HG03521 (cell line): ENCODE results near the gene ARL5B.
A peak's percentile ranks its signal among the peaks of the same experiment; 100 is the strongest.

Experiments used
- ATAC-seq: cut with Tn5 transposase; IDR thresholded peaks from one replicate; pipeline ENCODE4 v1.9.1; 2021; ENCODE audit warnings: mild to moderate bottlenecking, moderate library complexity; ENCODE audit not compliant: unreplicated experiment

ARL5B gene

DNA sequence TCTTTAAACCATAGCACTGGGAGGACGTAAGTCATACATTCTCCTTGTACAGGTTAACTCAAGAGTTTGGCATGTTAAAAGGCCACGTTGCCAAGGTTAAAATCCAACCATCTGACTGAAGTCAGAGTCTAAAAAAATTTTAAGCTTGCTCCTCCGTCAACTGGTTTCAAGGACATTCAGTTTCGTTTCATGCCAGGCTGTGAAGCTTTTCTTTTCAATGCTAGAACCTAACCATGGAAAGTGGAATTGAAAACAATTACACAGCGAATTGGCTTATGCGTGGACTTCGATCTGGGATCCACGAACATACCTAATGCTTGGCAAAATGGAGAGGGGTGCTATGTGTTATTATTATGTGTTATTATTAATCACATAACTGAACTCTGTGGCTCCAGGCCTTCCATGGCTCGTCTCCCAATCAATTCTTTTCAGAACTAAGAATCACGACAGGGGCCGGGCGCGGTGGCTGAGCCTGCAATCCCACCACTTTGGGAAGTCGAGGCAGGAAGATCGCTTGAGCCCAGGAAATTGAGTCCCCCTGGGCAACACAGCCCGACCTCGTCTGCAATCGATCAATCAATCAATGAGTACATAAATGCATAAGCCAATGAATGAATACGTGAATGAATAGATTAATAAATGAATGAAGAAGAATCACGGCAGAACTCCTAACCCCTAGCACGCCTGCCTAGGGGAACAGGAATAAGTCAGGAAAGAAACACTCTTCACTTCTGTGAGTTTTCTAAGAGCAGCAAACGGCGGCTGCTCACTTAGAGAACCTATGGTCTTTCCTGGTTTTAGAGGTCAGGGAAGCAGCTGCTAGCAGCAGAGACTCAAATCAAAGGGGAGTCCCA lies 733 bp upstream of the ARL5B start:
- ATAC-seq, result no peak

DNA sequence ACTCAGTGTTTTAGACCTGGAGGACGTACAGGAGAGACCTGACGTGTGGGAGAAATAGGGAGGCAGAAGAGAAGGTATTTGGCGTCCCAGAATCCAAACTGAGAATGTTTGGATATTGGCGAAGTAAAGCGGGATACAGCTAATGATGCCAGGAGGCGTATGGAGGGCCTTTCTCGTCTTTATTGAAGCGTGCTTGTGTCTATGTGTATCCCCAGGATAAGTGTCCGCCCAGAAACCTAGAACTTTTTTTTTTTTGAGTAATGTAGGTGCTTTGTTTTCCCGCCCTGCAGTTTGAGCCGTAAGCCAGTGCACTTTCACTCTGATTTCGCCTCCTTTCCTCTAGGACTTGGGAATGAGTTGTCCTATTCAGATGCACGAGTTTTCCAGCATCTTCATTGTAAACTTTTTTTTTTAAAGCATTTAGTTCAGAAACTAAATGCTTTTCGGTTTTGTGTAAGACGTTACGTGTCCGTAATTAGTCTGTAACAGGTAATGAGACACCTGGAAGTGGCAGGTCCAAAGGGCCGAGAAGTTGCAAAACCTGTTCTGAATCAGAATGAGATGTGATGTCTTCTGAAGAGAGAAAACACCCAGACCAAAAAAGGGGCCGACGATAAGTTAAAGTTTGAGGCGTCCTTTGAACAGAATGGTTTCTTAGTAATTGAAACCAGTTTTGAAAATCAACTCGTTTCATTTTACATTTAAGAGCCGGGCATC lies 746 bp downstream of the ARL5B start:
- ATAC-seq, result peak; percentile 16

DNA sequence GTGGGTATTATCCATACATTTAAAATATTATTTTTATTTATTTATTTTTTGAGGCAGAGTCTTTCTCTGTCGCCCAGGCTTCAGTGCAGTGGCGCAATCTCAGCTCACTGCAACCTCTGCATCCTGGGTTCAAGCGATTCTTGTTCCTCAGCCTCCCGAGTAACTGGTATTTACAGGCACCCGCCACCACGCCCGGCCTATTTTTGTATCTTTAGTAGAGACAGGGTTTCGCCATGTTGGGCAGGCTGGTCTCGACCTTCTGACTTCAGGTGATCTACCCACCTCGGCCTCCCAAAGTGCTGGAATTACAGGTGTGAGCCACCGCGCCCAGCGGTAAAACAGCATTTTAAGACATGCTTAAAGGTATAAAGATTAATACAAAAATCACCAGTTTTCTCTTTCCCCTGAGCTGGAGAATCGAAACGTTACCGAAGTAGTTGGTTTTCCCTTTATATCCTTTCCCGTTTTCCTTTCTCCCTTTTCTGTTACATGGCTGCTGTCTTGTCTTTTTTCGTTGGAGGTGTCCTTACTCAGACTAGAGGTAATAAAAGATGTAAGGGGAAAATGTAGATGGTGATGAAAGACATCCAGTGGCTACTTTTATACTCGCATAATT lies 1.7 kb downstream of the ARL5B start:
- ATAC-seq, result no peak

DNA sequence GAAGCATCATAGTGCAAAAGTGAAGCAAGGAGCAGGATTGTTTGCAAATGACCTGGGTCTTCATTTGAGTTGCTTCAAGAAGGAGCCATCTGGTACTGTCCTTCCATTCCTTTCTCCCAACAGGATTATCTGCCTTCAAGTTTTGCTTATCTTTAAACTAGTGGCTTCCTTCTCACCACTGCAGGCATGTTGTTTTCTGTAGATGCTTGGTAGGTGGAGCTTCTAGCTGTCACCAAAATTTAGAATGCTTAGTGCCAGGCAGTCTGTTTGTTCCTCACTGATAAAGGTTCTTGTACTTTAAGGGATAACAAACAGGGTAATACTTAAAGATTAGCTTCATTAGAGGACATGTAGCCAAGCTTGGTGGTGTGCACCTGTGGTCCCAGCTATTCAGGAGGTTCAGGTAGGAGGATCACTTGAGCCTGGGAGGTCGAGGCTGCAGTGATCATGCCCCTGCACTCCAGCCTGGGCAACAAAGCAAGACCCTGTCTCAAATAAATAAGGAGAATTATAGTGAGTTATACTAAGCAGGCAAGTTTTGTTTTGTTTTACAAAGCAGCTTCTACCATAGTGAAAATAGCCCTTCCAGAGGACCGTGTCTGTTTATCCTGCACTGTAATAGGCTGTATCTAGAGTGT lies 5.7 kb downstream of the ARL5B start:
- no peak for ATAC-seq

DNA sequence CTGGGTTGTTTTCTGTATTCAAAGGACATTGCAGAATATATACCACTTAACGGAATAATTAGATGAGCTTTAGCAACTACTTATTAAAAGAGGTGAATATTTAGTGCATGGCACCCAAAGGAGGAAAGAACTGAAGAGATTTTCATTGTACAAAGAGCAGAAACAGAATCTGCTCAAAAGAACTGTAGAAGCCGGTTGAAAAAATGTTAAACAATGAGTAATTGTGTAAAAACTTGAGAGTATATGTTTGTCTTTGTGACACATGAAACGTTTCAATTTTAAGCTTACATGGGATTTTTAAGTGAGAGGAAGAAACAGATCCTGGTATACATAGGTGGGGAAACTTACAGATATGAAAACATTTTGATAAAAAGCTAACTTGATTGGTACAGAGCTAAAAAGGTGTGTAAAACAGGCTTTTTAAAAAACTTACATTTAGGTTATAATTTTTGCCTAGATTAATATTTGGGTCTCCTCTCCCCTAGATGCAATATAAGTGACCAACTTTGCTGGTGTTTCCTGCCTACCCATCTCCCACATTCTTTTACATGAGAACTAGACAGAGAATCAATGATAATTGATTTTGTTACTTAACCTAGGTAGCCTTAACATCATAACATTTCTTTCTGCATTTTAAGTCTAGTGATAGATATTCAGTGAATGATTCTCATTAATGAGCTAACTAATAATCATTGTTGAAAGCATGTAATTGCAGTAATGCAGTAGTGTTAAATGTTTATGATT lies 6.8 kb downstream of the ARL5B start:
- ATAC-seq, result no peak

DNA sequence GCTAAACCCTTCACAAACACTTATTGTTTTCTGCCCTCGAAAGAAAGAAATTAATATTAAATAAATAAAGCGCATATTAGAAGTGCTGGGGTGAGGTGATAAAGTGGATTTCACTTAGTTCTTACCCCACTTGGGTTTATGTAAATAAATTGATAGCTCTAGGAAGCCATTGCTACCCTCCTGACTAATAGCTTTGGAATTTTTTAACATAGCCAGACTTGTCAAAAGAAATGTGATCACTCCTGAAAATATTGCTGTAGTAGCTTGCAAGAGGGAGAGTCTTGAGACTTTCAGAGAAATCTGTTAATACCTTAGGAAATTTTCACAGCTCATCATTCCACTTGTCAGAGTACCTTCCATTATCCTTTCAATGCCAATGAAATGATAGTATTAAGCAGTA lies 7.6 kb downstream of the ARL5B start:
- no peak for ATAC-seq

DNA sequence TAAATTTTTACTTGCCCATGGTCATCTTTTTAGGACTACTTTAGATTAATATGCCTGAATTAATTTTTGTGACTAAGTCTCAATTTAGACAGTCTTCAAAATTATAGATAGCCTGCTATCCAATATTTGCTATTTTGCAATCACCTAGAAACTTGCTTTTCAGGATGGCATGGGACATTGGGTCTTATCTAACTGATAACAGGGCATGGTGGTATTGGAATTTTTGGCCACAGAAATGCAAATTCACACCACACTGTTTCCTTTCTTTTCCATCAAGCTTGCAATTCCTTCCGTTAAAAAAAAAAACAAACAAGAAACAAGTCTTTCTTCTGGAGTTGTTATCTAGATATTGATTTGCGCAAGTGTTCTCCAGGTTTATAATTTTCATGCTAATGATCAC lies 8.8 kb downstream of the ARL5B start:
- no peak for ATAC-seq

DNA sequence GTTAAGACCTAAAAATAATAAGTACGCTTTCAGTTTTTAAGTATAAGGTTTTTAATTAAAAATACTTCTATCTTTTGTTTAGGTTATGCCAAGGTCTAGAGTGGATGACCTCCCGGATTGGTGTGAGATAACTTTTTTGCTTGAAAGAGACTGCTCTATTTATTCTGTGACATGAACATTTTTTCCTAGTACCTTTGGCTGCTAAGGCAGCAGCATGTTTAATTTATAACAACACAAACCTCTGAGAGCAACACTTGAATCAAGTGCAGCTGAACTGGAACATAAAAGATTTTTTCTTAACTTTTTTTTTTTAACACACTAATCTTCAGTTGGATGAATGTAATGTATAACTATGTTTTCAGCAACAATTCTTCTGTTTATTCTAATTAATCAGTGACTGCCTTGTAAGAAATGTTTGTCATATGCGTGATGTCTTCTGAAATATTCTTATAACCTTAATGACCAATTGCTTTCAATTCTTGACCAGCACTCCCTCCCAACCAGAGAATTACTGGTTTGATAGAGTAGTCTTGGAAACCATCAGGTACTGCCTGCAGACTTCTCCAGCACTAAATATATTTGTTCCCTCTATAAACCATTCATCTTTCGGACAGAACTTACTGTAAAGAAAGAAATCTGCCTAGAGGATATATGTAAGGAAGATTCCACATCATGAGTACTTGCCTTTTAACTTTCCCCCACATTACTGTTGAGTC lies 16.0 kb downstream of the ARL5B start:
- no peak for ATAC-seq

DNA sequence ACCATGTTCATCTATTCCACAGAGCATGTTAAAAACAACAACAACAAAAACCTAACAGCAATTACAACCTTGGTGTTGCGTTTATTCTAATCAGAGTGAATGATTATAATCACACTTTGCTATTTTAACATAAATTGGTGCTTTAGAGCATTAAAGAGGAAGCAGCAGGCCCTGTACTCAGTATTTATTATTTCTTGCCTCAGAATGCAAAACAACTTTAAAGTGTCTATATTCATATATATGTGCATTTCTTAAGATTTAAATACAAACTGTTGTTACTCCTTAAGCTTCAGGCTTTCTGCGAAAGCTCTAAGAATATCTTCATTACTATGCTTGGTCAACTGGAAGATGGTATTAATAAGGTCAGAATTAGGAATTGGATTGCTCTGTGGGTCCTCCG lies 21.5 kb downstream of the ARL5B start:
- no peak for ATAC-seq

DNA sequence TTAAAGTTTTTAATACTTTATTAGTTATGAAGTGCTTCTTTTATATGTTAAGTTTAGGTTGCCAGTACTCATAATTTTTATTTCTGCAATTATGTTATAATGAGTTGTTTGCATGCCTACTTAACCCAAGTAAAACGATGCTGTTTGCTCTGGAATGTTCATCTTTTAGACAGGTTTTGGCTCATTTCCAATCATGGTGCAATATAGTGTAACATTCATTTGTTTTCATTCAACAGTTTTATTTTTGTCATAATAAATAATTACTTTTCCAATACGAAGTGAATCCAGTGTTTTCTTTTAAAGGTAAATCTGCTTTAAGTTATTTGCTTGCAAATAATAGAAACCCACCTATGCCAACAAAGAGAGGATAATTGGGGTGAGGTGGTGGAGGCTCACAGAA lies 22.1 kb downstream of the ARL5B start:
- no peak for ATAC-seq

DNA sequence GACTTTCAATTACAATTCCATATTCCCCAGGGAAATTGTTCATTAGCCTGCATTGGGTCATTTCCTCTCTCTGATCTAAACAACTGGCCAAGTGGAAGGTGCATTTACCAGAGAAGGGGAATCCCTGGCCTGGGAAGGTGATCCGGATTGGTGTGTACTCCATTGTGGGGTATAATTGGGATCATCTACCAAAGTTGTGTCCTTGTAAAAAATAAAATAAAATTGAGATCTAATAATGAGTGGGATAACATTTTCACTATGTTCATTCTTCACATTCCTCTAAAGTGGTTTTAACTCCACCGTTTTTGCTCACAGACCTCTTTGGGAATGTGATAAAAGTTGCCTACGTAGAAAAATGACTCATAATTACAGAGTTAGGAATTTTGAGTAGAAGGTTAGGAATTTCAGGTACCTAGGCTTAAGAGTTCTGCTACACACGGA lies 22.8 kb downstream of the ARL5B start:
- no peak for ATAC-seq

DNA sequence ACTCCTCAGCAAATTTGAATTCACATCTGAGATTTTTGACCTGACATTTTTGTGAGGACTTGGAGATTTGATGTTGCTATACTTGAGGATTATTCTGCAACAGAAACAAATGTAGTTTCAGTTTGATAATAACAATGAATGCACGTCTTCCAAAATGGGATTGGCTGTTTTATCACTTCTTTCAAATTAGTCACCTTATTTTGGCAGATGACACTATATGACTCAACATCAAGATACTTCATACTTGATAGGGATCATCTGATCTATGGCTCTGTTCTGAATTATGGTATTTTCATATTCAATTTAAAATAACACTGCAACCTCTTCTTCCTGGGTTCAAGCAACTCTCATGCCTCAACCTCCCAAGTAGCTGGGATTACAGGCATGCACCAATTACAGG lies 24.2 kb downstream of the ARL5B start:
- no peak for ATAC-seq

DNA sequence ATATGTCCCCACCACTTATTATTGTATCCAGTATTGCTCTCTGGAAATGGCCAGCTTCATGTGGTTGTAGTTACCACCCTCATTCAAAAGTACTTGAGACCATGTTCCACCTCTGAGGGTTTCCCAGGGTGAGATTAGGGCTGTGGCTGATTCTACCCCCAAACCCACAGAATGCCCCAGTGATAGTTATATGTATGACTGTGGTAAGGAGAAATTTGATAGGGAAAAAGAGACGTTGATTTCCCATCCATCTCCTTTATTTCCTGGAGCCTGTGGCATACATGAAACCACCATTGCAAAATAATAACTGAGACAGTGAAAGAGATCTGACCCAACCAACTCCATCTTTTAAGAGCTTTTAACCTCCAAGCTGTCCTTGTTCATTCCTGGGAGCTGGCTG lies 25.2 kb downstream of the ARL5B start:
- no peak for ATAC-seq

DNA sequence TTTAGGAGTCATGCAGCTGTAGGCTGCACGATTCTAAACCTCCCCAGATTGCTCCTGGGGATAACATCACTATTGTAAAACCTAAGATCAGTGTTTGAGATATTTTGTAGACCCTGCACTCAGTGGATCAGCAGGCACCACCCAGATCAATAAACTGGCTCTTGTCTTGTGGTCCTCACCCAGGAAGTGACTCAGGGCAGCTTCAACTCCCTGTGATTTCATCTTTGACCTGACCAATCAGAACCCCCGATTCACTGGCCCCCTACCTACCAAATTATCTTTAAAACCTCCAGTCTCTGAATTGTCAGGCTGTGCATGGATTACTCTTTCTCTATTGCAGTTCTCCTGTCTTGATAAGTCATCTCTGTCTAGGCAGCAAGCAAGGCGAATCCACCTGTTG lies 25.7 kb downstream of the ARL5B start:
- no peak for ATAC-seq

DNA sequence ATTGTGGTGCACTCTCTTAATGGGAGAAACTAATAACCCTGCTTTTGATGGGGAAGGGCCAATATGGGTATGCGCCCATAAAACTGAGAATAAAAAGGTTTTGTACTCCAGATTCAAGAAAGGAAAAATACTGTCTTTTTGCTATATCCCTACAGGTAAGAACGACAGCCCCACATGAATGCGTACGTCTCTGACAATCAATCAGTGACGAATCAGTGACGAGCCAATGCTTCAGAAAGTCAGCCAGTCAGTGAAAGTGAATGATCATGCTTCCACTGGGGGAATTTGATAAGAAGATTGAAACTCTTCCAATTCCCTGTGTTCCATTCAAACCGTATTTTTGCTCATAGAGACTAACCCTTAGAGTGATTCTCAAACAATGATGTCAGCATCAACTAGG lies 26.3 kb downstream of the ARL5B start:
- no peak for ATAC-seq

DNA sequence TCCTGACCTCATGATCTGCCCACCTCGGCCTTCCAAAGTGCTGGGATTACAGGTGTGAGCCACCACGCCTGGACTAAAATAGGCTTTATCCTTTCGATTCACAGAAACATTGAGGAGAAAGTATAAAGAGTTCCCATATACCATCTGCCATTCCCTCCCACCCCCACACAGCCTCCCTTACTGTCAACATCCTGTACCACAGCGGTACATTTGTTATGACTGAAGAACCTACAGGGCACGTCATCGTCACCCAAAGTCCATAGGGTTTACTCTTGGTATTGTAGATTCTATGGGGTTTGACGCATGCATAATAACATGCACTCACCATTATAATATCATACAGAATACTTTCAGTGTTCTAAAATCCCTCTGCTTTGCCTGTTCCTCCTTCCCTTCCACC lies 28.0 kb downstream of the ARL5B start:
- no peak for ATAC-seq

DNA sequence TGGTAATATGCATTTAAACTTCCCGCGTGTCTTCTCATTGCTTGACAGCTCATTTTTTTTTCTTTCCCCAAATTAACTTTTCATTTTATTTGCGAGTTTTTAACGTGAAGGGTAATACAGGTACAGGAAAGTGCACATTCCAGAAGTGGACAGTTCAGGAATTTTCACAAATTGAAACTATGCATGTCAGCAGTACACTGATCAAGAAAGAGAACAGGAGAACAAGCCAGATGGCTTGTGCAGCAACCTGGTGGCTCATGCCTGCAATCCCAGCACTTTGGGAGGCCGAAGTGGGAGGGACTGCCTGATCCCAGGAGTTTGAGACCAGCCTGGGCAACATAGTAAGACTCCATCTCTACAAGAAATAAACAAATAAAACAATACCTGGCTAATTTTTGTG lies 28.5 kb downstream of the ARL5B start:
- no peak for ATAC-seq

DNA sequence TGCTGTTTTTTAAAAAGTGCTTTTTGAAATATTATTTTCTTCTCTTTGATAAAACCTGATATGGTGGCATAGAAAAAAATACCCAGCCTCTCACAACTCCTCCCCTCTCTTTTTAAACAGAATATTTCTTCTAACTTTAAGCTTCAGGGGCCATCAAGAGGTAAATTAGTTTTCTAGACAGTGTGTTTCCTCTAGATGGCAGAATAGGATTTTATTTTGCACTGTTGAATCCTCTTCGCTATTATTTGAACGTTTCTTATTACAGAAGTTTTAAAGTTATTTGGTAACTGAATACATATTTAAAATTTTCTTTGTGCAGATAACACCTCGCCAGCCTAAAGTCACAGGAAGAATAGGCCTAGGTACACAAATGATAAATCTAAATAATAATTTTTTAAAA lies 30.3 kb downstream of the ARL5B start:
- no peak for ATAC-seq

DNA sequence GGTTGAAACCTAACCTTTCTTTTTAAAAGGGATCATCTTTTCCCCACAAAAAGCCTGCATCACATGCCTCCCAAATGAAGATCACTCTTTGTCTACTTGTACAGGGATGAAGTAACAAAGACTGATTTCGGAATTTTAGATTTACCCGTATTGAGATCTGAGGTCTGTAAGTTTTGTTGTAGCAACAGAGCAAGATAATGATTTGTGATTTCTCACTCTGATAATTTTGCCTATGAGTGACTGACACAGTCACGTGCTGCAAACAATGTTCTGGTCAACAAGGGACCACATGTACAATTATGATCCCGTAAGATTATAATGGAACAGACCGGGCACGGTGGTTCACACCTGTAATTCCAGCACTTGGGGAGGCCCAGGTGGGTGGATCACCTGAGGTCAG lies 31.3 kb downstream of the ARL5B start:
- ATAC-seq, result no peak
